Measurements from ENCODE around the gene CLDN34.
A peak's percentile ranks its signal among the peaks of the same experiment; 100 is the strongest.

The CLDN34 gene

DNA sequence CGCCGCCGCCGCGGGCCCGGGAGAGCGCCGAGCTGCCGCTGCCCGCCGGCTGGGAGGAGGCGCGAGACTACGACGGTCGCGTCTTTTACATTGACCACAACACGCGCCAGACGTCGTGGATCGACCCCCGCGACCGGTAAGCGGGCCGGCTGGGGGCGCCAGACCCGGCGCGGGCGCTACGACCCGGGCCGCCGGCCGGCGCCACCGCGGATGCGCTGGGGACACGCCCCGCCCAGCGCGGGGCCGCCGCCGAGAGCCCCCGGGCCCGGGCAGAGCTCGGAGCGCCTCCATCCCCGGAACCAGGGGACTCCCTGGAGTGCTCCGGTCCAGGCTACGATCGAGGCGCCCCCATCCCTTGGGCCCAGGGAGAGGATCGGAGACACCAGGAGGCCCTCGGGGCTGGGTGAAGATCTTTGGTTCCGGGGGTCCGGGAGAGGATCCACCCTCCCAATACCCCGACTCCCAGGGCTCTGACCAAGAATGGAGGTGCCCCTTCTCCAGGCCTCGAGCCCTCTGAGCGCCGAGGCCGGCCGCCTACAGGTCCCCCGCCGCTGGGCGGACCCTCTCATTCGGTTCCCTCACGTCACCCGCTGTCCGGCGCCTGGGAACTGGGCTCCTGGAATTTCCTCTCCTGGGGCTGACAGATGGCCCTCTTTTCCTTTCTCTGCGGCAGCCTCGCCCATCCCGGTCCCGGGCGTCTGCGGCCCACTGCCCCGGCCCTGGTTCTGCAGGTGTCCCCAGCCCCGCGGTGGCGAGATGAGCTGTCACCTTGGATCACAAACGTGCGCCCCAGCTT, 48.8 kb downstream of the CLDN34 start:
- TF ChIP-seq, protein P1, sequence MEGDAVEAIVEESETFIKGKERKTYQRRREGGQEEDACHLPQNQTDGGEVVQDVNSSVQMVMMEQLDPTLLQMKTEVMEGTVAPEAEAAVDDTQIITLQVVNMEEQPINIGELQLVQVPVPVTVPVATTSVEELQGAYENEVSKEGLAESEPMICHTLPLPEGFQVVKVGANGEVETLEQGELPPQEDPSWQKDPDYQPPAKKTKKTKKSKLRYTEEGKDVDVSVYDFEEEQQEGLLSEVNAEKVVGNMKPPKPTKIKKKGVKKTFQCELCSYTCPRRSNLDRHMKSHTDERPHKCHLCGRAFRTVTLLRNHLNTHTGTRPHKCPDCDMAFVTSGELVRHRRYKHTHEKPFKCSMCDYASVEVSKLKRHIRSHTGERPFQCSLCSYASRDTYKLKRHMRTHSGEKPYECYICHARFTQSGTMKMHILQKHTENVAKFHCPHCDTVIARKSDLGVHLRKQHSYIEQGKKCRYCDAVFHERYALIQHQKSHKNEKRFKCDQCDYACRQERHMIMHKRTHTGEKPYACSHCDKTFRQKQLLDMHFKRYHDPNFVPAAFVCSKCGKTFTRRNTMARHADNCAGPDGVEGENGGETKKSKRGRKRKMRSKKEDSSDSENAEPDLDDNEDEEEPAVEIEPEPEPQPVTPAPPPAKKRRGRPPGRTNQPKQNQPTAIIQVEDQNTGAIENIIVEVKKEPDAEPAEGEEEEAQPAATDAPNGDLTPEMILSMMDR (IDR thresholded peaks at IDR 0.05; ENCODE audit: low read depth, low read length, missing control alignments): no peak
- peak overlapping the region; percentile 56 for H3K4me3 ChIP-seq (ENCODE audit: low read depth, low read length)
- in situ Hi-C loops (cut with HindIII; ENCODE audit: low sequenced_read_pairs): no loop called here
- DNase-seq (ENCODE audit: low read depth): no peak

DNA sequence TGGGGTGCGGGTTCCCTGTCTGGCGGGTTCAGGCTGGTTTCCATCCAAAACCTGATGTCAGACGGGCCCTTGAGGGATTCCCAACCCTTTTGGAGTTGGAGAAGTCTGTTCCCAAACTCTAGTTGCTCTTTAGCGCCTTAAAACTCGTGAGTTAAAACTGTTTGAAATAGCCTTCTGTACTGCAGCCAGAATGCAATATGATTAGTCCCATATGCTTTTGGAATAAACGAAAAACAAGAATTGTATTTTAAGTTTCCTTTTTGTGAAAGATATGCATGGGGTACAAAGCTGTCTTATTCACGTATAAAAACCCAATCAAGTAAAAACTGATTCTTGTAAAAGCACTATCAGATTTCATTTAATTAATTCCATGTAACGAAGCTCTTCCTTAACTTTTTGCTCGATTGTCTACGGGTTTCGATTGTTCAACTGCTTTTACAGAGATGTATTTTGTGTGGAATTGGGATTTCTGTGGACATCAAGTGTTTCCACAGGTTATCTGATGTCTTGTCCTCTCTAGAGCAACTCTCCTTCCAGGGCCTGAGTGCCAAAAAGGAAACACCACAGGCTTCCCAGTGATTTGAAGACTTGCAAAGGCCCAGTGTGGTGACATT, 49.5 kb downstream of the CLDN34 start:
- in situ Hi-C loops (cut with HindIII; ENCODE audit: low sequenced_read_pairs): no loop called here
- TF ChIP-seq, protein P1 (IDR thresholded peaks at IDR 0.05; ENCODE audit: low read depth, low read length, missing control alignments): no peak
- DNase-seq (ENCODE audit: low read depth): no peak
- H3K4me3 ChIP-seq (ENCODE audit: low read depth, low read length): peak overlapping the region; percentile 56

GRCh38 chrX:10017872-10018271, 50.7 kb downstream of the CLDN34 start:
- TF ChIP-seq, protein P1 (IDR thresholded peaks at IDR 0.05; ENCODE audit: low read depth, low read length, missing control alignments): no peak
- peak; percentile 44 for DNase-seq (ENCODE audit: low read depth)
- in situ Hi-C loops (cut with HindIII; ENCODE audit: low sequenced_read_pairs): no loop called here
- no peak overlapping the region for H3K4me3 ChIP-seq (ENCODE audit: low read depth, low read length)
